Kidney (tissue), 14 donors: ENCODE results near the gene CDK3. TPM values are rescaled to one million over a fixed set of nuclear protein-coding genes. Genes with fewer than 3 reads are reported as not detected.

Experiments used
- DNase-seq, 5 donors: peaks; one replicate each; pipeline ENCODE4 v3.0.0-alpha.2; 2013 to 2020
- FAIRE-seq: peaks from 2 replicates; lab custom pipeline; 2012; peaks lifted over from hg19 to GRCh38; lab: Jason Lieb, UNC
- H3K27ac ChIP-seq, 2 donors: one replicate each; pipeline ENCODE4 v1.7.0; 2013; ENCODE audit warnings: low read depth in 2 of 2, low read length in 2 of 2, inconsistent platforms in 1 of 2
- H3K27me3 ChIP-seq: one replicate; pipeline ENCODE4 v1.7.1; 2013; ENCODE audit warnings: low read length, inconsistent platforms; ENCODE audit not compliant: control insufficient read depth, insufficient read depth
- H3K36me3 ChIP-seq, 3 donors: one replicate each; pipeline versions ENCODE4 v1.7.0 to v1.7.1; 2013; ENCODE audit warnings: low read length in 3 of 3, control low read depth in 1 of 3, inconsistent platforms in 1 of 3; ENCODE audit not compliant: insufficient read depth in 3 of 3, control insufficient read depth in 2 of 3
- H3K4me1 ChIP-seq, 3 donors: one replicate each; pipeline versions ENCODE4 v1.7.0 to v1.7.1; 2013; ENCODE audit warnings: low read length in 3 of 3, inconsistent platforms in 1 of 3, low read depth in 1 of 3; ENCODE audit not compliant: control insufficient read depth in 2 of 3, insufficient read depth in 2 of 3
- H3K4me3 ChIP-seq, 3 donors: one replicate each; pipeline versions ENCODE4 v1.7.0 to v1.8.1; 2013; ENCODE audit warnings: low read length in 3 of 3, control low read depth in 1 of 3, inconsistent platforms in 1 of 3
- H3K9ac ChIP-seq, 3 donors: one replicate each; pipeline versions ENCODE4 v1.7.0 to v1.7.1; 2013; ENCODE audit warnings: low read length in 3 of 3, control low read depth in 1 of 3, inconsistent platforms in 1 of 3
- H3K9me3 ChIP-seq, 3 donors: one replicate each; pipeline versions ENCODE4 v1.7.0 to v1.7.1; 2013; ENCODE audit warnings: low read length in 3 of 3, control low read depth in 1 of 3, inconsistent platforms in 1 of 3; ENCODE audit not compliant: control insufficient read depth in 2 of 3, insufficient read depth in 1 of 3
- CTCF ChIP-seq: IDR thresholded peaks from 3 replicates; pipeline ENCODE4 v1.5.1; 2012; ENCODE audit warnings: mild to moderate bottlenecking, moderate library complexity, borderline replicate concordance; ENCODE audit not compliant: insufficient read depth; ENCODE audit errors: extremely low read depth
- intact Hi-C: fragments of 100-400 bp; cut with DNase I; formaldehyde crosslinking; loops from one replicate; pipeline ENCODE4 v1.11.1; 2022
- polyA plus RNA-seq: library from polyadenylated mRNA; stranded (reverse); fragments of 350-450 nt; fragmentation: Illumina TruSeq; extraction: RNeasy Lipid Tissue Mini Kit (QIAGEN cat#74804); gene quantifications from one replicate; pipeline ENCODE4 v1.2.3, GENCODE V29; 2014; ENCODE audit warnings: low read depth, low replicate concordance; ENCODE audit not compliant: insufficient read depth
- total RNA-seq: library from RNA; stranded (reverse); fragmentation: NEBNext Ultra II Directional; extraction: Animal tissue kit (Norgen Biotek cat#: 25700); gene quantifications from one replicate; pipeline ENCODE4 v1.2.1, GENCODE V29; 2021
- donor health status: control.
- donor health status: control.
- donor health status: control.
- donor health status: control.
- donor health status: control.
- donor health status: DM: yes; HTN: yes; CAD: no.
- donor health status: Normal renal cell carcinoma (clear cell type).

Gene CDK3
- total and polyA plus RNA-seq, 2 donors from 2014 or later = 7.1 to 7.4 TPM

DNA sequence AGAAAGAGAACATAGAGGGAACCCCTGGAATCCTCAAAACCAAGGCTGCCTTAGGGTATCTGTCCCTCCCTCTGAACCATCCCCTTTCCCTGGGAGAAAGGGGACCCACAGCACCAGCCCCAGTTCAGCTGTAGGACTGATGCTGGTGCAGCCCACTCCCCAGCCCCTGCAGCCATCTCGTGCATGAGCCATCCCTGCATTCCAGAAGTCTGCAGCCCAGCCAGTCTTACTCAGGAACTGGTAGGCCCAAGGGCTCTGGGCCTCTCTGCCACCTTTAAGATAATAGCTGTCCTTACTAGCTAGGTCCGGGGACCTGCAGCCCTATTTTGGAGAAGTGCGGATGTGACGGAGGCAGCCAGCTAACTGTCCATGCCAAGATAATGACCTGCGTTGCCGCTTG is 32.5 kb downstream of the CDK3 start:
- Histone ChIP-seq H3K4me1 (peaks cover 0 to 12% (median 0%) of the 10 kb centered on the region in 3 donors), H3K9me3 (no peaks in the 10 kb centered on the region), H3K4me3 (no peak overlapping the region), H3K9ac (no peak overlapping the region), H3K27me3 (no peaks in the 10 kb centered on the region), H3K27ac (no peak overlapping the region), H3K36me3 (peaks cover 0 to under 1% (median 0%) of the 10 kb centered on the region in 3 donors)
- DNase-seq = no peak
- FAIRE-seq = no peak
- intact Hi-C loops = no loop called here
- no peak for TF ChIP-seq CTCF

DNA sequence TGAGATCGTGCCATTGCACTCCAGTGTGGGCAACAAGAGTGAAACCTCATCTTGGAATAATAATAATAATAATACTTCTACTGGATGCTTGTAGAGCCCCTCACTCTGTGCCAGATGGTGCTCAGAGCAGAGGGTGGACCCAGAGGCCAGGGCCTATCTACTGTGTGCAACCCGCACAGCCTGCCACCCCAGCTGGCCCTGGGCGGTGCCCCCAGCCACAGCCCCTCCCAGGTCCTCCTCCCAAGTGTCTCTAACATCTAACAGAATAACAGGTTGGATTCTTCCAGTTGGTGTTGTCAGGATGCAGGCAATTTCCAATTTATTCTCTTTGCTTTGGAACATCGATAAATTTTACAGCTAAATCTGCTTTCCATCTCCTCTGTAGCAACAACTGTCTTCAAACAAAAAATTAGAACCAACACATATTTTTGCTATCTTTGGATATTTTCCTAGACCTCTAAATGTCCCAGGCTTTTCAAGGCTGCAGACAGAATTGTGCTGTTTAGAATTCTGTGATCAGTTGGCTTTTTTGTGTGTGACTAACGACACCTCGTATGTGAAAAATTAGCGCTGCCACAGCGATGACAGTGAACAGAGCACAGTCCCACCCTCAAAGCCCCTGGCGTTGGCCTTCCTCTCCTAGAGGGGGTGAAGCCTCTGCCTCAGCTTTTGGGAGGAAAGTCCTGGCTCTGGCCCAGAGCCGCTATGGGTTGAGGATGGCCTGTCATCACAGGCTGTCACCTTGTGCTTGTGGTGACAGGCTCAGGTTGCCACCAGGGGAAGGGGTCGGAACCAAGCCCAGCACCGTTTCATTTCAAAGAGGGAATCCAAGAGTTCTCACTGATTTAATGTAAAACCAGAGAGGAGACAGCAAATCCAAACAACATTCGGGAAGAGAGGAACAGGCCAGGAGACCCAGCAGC is 34.0 kb downstream of the CDK3 start:
- no peak for TF ChIP-seq CTCF
- Histone ChIP-seq H3K4me3 (no peak overlapping the region), H3K36me3 (peaks cover 2 to 15% (median 7%) of the 10 kb centered on the region in 3 donors), H3K4me1 (peaks cover 0 to 7% (median 0%) of the 10 kb centered on the region in 3 donors), H3K27me3 (no peaks in the 10 kb centered on the region), H3K9ac (no peak overlapping the region), H3K9me3 (no peaks in the 10 kb centered on the region), H3K27ac (no peak overlapping the region)
- intact Hi-C loops = no loop called here
- FAIRE-seq = no peak
- DNase-seq = peak in 1 of 5 donors; percentile 64

DNA sequence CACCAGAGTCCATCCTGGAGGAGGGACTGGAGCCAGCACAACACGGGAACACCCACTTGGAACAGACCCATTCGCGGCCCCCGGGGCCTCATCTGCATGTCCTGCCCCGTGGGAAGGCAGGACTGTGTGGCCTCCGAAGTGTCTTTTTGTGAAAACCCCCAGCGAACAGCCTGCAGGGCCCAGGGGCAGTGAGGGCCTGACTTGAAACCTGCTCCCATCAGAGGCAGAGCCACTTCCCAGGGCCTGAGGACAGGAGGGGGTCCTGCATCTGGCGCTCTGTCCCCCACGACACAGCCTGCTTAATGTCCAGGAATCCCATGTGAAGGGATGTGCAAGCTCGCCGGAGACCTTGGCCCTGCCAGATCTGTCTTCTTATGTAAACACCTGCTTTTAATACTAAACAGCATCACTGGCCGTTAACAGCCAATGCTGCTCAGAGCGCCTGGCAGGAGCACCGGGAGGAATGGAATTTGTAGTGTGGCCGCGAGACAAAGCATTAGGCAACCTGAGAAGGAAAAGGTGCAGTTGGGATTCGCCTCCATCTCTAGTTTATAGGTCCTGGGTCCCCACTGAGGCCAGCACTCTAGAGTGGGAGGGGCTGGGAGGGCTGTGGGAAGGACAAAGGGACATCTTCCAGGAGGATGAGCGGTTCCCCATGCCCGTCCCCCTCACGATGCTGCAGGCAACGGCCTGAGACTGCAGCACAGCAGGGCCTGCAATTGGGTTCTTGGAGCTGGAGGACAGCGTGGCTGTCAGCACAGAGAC is 36.0 kb downstream of the CDK3 start:
- DNase-seq (peak; percentile 49 to 71 (median 52)), FAIRE-seq (no peak)
- Histone ChIP-seq H3K36me3 (peaks cover 10 to 26% (median 25%) of the 10 kb centered on the region in 3 donors), H3K4me1 (peaks cover 0 to 9% (median 0%) of the 10 kb centered on the region in 3 donors), H3K27ac (no peak overlapping the region), H3K9me3 (no peaks in the 10 kb centered on the region), H3K27me3 (no peaks in the 10 kb centered on the region), H3K4me3 (no peak overlapping the region), H3K9ac (no peak overlapping the region)
- intact Hi-C loops = no loop called here
- TF ChIP-seq CTCF = no peak
